Neural cell (in vitro differentiated cells): ENCODE measurements around the gene HLA-DQB2. TPM values are rescaled to one million over a fixed set of nuclear protein-coding genes. Genes with fewer than 3 reads are reported as not detected.

Source experiments
- H2AFZ ChIP-seq: fragments of 200-600, 300-800 bp; sonication (generic), shearing (Covaris generic); 2 replicates; pipeline ENCODE4 v1.6.0; 2014; ENCODE audit warnings: low read depth, mild to moderate bottlenecking, antibody characterized with exemption, low read length, moderate library complexity
- H3F3A ChIP-seq: fragments of 200-600 bp; shearing (Covaris generic); 2 replicates; pipeline ENCODE4 v1.6.1; 2016; ENCODE audit warnings: mild to moderate bottlenecking, moderate library complexity, mixed read lengths, antibody characterized with exemption, low read length; ENCODE audit not compliant: insufficient read depth, poor library complexity, severe bottlenecking
- H3K27ac ChIP-seq: fragments of 200-600, 300-800 bp; sonication (generic), shearing (Covaris generic); 2 replicates; pipeline ENCODE4 v1.5.1; 2014; ENCODE audit warnings: mild to moderate bottlenecking, low read length, moderate library complexity
- H3K27me3 ChIP-seq: fragments of 300-800, 200-600 bp; sonication (generic), shearing (Covaris generic); 2 replicates; pipeline ENCODE4 v1.6.0; 2014; ENCODE audit warnings: mild to moderate bottlenecking, low read depth, low read length, moderate library complexity; ENCODE audit not compliant: insufficient read depth
- H3K36me3 ChIP-seq: fragments of 300-800, 200-600 bp; sonication (generic), shearing (Covaris generic); 2 replicates; pipeline ENCODE4 v1.5.1; 2014; ENCODE audit warnings: mild to moderate bottlenecking, antibody characterized with exemption, low read length, moderate library complexity; ENCODE audit not compliant: insufficient read depth
- H3K4me2 ChIP-seq: fragments of 300-800, 200-600 bp; sonication (generic), shearing (Covaris generic); 2 replicates; pipeline ENCODE4 v1.6.0; 2014; ENCODE audit warnings: mild to moderate bottlenecking, low read length
- H3K4me3 ChIP-seq: fragments of 300-800, 200-600 bp; sonication (generic), shearing (Covaris generic); 2 replicates; pipeline ENCODE4 v1.5.1; 2014; ENCODE audit warnings: mild to moderate bottlenecking, low read length, moderate library complexity
- H3K79me2 ChIP-seq: fragments of 200-600 bp; shearing (Covaris generic); replicated peaks from 2 replicates; pipeline ENCODE4 v1.6.0; 2014; ENCODE audit warnings: mild to moderate bottlenecking, low read length, moderate library complexity; ENCODE audit not compliant: insufficient read depth
- H3K9ac ChIP-seq: fragments of 300-800, 200-600 bp; sonication (generic), shearing (Covaris generic); 2 replicates; pipeline ENCODE4 v1.6.1; 2016; ENCODE audit warnings: mild to moderate bottlenecking, low read length, mixed read lengths
- H3K9me2 ChIP-seq: fragments of 200-600 bp; shearing (Covaris generic); 2 replicates; pipeline ENCODE4 v1.6.1; 2016; ENCODE audit warnings: mild to moderate bottlenecking, low read length, mixed read lengths; ENCODE audit not compliant: insufficient read depth
- H3K9me3 ChIP-seq: fragments of 200-600, 300-800 bp; sonication (generic), shearing (Covaris generic); 2 replicates; pipeline ENCODE4 v1.6.1; 2016; ENCODE audit warnings: mild to moderate bottlenecking, mixed run types, low read length, moderate library complexity, mixed read lengths
- H4K20me1 ChIP-seq: fragments of 200-600 bp; shearing (Covaris generic); 2 replicates; pipeline ENCODE4 v1.6.1; 2016; ENCODE audit warnings: mild to moderate bottlenecking, mixed run types; ENCODE audit not compliant: insufficient read depth
- EP300 ChIP-seq: fragments of 450-650 bp; conservative IDR thresholded peaks from 2 replicates; pipeline ENCODE4 v1.6.1; 2014; ENCODE audit warnings: antibody characterized with exemption, mild to moderate bottlenecking, moderate library complexity; ENCODE audit not compliant: poor library complexity, severe bottlenecking
- EZH2 ChIP-seq: fragments of 200-600, 300-800 bp; shearing (Covaris generic), sonication (generic); IDR thresholded peaks from 2 replicates; pipeline ENCODE4 v1.6.1; 2014; ENCODE audit warnings: antibody characterized with exemption, low read length, borderline replicate concordance, mild to moderate bottlenecking; ENCODE audit not compliant: insufficient read depth, poor library complexity, severe bottlenecking
- MXI1 ChIP-seq: fragments of 450-650 bp; conservative IDR thresholded peaks from 2 replicates; pipeline ENCODE4 v1.6.1; 2014; ENCODE audit warnings: antibody characterized with exemption, mild to moderate bottlenecking; ENCODE audit not compliant: poor library complexity, severe bottlenecking
- POLR2AphosphoS5 ChIP-seq: IDR thresholded peaks from 2 replicates; pipeline ENCODE4 v1.6.1; 2012
- RAD21 ChIP-seq: fragments of 450-650 bp; conservative IDR thresholded peaks from 2 replicates; pipeline ENCODE4 v1.6.1; 2014; ENCODE audit warnings: antibody characterized with exemption, mild to moderate bottlenecking, moderate library complexity
- REST ChIP-seq: IDR thresholded peaks from 2 replicates; pipeline ENCODE4 v1.6.1; 2012; ENCODE audit warnings: borderline replicate concordance
- SMC3 ChIP-seq: fragments of 450-650 bp; conservative IDR thresholded peaks from 2 replicates; pipeline ENCODE4 v1.6.1; 2014; ENCODE audit warnings: antibody characterized with exemption, mild to moderate bottlenecking, moderate library complexity; ENCODE audit not compliant: poor library complexity
- TAF1 ChIP-seq: IDR thresholded peaks from 2 replicates; pipeline ENCODE4 v1.6.1; 2012; ENCODE audit warnings: low read depth
- polyA plus RNA-seq: library from polyadenylated mRNA; depleted of rRNA; stranded (reverse); fragments of >200 nt; gene quantifications from 2 replicates; pipeline ENCODE4 v1.2.3, GENCODE V29; 2014
- TF ChIP-seq, protein P1 (sequence below): fragments of 450-650 bp; IDR thresholded peaks from 2 replicates; pipeline ENCODE4 v1.5.1; 2014; ENCODE audit warnings: antibody characterized with exemption, mild to moderate bottlenecking, moderate library complexity; ENCODE audit not compliant: poor library complexity, severe bottlenecking

The HLA-DQB2 gene
- polyA plus RNA-seq, 1 donor from 2014 or later = not detected

- H3K27me3 ChIP-seq = no peaks in the 10 kb centered on the region
- H3K9ac ChIP-seq = no peak overlapping the region
- H3K4me3 ChIP-seq = no peak overlapping the region
Measured at GRCh38 chr6:32796848-32797776, 33.8 kb upstream of the HLA-DQB2 start.

GRCh38 chr6:32794510-32794909, 31.2 kb upstream of the HLA-DQB2 start:
- no peak overlapping the region for H3K4me2 ChIP-seq
- TF ChIP-seq EP300 = no peak
- no peak for TF ChIP-seq SMC3
- no peak for TF ChIP-seq TAF1
- no peak for TF ChIP-seq POLR2AphosphoS5
- no peak for TF ChIP-seq MXI1
- TF ChIP-seq RAD21 = no peak
- TF ChIP-seq EZH2 = no peak
- TF ChIP-seq, protein P1, sequence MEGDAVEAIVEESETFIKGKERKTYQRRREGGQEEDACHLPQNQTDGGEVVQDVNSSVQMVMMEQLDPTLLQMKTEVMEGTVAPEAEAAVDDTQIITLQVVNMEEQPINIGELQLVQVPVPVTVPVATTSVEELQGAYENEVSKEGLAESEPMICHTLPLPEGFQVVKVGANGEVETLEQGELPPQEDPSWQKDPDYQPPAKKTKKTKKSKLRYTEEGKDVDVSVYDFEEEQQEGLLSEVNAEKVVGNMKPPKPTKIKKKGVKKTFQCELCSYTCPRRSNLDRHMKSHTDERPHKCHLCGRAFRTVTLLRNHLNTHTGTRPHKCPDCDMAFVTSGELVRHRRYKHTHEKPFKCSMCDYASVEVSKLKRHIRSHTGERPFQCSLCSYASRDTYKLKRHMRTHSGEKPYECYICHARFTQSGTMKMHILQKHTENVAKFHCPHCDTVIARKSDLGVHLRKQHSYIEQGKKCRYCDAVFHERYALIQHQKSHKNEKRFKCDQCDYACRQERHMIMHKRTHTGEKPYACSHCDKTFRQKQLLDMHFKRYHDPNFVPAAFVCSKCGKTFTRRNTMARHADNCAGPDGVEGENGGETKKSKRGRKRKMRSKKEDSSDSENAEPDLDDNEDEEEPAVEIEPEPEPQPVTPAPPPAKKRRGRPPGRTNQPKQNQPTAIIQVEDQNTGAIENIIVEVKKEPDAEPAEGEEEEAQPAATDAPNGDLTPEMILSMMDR = no peak
- no peak for TF ChIP-seq REST
- H3K27me3 ChIP-seq = no peaks in the 10 kb centered on the region
- no peak overlapping the region for H3K4me3 ChIP-seq
- H4K20me1 ChIP-seq = no peaks in the 10 kb centered on the region
- no peak overlapping the region for H3K9ac ChIP-seq
- H3K79me2 ChIP-seq = no peaks in the 10 kb centered on the region
- no peaks in the 10 kb centered on the region for H3K9me2 ChIP-seq
- H3F3A ChIP-seq = no peaks in the 10 kb centered on the region
- H3K27ac ChIP-seq = no peak overlapping the region
- no peaks in the 10 kb centered on the region for H3K9me3 ChIP-seq
- H3K36me3 ChIP-seq = no peaks in the 10 kb centered on the region
- H2AFZ ChIP-seq = no peak overlapping the region

More at GRCh38 chr6:32796848-32797776, 33.8 kb upstream of the HLA-DQB2 start:
- Histone ChIP-seq H3K36me3 (no peaks in the 10 kb centered on the region), H4K20me1 (no peaks in the 10 kb centered on the region), H3K27ac (no peak overlapping the region), H3K4me2 (no peak overlapping the region), H3K9me2 (no peaks in the 10 kb centered on the region), H3F3A (no peaks in the 10 kb centered on the region), H3K79me2 (no peaks in the 10 kb centered on the region), H3K9me3 (no peaks in the 10 kb centered on the region), H2AFZ (no peak overlapping the region)
- TF ChIP-seq SMC3 (peak; percentile 90), RAD21 (peak; percentile 88), MXI1 (no peak), TAF1 (no peak), POLR2AphosphoS5 (no peak)
- TF ChIP-seq, protein P1 = peak; percentile 86
